ENCODE measurements around the gene PAX6.

The PAX6 gene

DNA sequence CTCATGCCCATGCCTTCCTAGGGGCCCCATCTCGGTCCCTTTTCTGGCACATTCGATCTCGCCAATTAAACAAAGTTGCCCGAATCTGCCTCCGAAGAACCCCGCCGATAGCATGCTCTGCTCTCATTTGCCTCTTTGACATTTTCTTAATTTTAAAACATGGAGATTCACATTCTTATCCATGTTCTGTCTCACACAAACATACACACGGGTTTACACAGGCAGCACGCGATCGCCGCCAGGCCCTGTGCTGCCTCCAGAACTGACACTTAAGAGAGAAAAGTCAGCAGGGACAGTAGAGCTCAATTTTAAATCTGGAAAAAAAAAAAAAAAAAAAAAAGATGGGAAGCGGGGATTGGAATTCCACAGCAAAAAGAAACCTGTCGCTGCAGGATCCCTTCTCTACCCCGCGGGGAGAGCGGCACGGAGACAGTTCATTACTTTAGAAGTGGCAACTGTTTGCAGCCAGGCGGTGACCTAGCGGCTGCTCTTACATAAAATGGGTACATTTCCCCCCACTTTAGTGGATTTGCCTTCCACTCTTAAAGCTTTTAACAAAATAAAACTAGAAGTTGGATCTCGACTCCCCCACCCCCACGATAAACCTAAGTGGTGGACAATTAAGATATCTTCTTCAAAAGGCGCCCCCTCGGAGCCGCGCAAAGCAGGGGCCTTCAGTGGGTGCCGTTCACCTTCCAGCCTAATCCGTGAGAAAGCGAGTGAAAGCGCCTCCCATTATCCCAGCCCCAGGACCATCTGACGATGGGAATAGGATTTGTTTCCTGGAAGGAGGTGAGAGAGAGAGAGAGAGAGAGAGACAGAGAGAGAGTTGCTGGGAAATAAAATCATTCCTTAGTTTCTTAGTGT is 13.7 kb downstream of the PAX6 start:
- Histone ChIP-seq H3K4me1 (peaks cover 0 to 26% (median 19%) of the 10 kb centered on the region in 4 donors), H3K9me3 (no peaks in the 10 kb centered on the region)

DNA sequence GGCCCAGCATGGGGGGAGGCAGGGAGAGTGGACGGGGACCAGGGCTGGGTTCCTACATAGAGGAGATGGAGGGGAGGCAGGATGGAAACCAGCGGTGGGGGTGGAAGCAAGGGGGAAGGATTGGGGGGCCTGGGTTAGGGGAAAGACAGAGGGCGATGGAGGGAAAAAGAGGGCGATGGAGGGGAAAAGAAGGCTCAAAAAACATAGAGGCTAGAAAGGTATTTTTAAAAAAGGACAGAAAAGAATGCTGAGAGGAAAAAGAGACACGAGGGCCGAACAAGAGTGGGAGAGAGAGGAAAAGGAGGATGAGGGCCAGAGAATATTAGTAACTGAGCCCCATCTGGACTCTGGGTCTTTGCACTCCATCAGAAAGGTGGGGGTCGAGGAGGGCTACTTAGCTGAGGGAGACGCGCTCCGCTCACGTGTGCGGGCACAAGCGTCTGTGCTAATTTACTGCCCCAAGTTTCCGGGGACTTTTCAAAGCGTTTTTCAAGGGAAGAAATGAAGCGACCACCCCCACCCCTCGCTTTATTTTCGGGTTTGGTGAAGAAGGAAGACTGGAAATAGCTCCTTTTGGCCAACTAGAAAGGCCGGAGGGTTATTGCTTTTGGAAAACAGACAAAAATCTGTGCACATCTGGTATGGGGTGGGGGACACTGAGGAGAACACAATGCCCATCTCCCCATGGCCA is 14.5 kb downstream of the PAX6 start:
- no peak for TF ChIP-seq CTCF (IDR thresholded peaks at IDR 0.05)
- Histone ChIP-seq H3K27me3 (peaks cover 8 to 49% of the 10 kb centered on the region in 2 donors), H3K27ac (no peak overlapping the region), H3K4me3 (no peak overlapping the region), H3K4me1 (peaks cover 0 to 26% (median 19%) of the 10 kb centered on the region in 4 donors), H3K36me3 (no peaks in the 10 kb centered on the region), H3K9me3 (no peaks in the 10 kb centered on the region)
- DNase-seq, result no peak
- intact Hi-C loops (cut with DNase I; ENCODE audit: low total_unique reads), result no loop called here

More for the DNA sequence above, 13.7 kb downstream of the PAX6 start:
- Histone ChIP-seq H3K4me3 (no peak overlapping the region), H3K27me3 (peaks cover 8 to 57% of the 10 kb centered on the region in 2 donors), H3K36me3 (no peaks in the 10 kb centered on the region), H3K27ac (no peak overlapping the region)
- intact Hi-C loops (cut with DNase I; ENCODE audit: low total_unique reads), result no loop called here
- no peak for TF ChIP-seq CTCF (IDR thresholded peaks at IDR 0.05)
- DNase-seq, result no peak

DNA sequence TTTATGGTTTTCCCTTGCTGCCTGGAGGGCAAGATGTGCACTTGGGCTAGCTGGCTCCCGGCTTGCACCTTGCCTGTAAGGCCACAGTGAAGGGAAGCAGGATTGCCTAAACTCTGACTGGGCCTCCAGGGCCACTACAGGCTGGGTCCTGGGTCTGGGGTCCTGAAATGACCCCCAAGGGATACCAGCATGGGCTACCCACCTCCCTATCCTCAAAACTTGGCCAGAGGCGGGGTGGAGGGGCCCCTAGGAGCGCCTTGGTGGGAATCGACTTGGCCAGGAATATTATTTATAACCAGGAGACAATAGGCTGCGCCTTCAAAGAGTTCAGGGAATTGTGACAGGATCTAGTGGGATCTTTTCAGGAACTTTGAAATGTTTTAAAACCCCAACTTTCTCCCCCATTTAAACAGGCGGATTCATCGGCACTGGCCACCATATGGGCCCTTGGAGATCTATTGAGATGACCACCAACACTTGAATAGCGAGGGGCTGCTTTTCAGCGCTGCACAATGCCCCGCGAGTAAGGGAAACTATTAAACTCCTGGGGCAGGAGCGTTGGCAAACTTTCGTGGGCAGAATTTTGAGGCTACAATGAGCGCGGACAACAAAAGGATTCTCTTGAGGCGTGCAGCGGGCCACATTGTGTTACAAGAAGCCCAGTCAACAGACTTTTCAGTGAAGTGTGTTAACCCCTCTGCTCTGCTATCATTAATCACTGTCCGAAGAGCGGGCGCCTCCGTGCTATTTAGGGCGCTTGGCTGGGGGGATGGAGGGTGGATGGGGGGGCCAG is 15.2 kb downstream of the PAX6 start:
- no peak for TF ChIP-seq CTCF (IDR thresholded peaks at IDR 0.05)
- Histone ChIP-seq H3K4me1 (peaks cover 0 to 26% (median 19%) of the 10 kb centered on the region in 4 donors), H3K36me3 (no peaks in the 10 kb centered on the region), H3K27me3 (peaks cover 8 to 41% of the 10 kb centered on the region in 2 donors), H3K4me3 (no peak overlapping the region), H3K9me3 (no peaks in the 10 kb centered on the region), H3K27ac (no peak overlapping the region)
- intact Hi-C loops (cut with DNase I; ENCODE audit: low total_unique reads), result no loop called here
- no peak for DNase-seq

GRCh38 chr11:31794548-31794947 is 16.6 kb downstream of the PAX6 start:
- Histone ChIP-seq H3K9me3 (no peaks in the 10 kb centered on the region), H3K36me3 (no peaks in the 10 kb centered on the region), H3K27ac (no peak overlapping the region), H3K27me3 (peaks cover 8 to 28% of the 10 kb centered on the region in 2 donors), H3K4me1 (peaks cover 0 to 21% (median 15%) of the 10 kb centered on the region in 4 donors), H3K4me3 (no peak overlapping the region)
- intact Hi-C loops (cut with DNase I; ENCODE audit: low total_unique reads), result no loop called here
- no peak for DNase-seq
- no peak for TF ChIP-seq CTCF (IDR thresholded peaks at IDR 0.05)

DNA sequence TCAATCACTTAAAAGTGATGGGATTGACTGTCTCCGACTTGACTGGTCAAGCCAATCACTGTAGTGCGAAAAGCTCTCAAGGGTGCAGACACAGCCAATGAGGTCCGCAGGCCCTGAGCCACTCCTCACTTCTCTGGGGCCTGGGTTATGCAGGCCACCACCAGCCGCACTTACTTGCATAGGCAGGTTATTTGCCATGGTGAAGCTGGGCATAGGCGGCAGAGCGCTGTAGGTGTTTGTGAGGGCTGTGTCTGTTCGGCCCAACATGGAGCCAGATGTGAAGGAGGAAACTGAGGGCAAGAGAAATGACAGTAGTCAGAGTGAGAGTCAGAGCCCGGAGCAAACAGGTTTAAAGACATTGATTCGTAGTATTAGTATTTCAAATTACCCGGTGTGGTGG is 17.9 kb downstream of the PAX6 start:
- Histone ChIP-seq H3K27me3 (peaks cover under 1 to 15% of the 10 kb centered on the region in 2 donors), H3K36me3 (no peaks in the 10 kb centered on the region), H3K4me1 (peaks cover 0 to 8% (median 3%) of the 10 kb centered on the region in 4 donors), H3K4me3 (no peak overlapping the region), H3K9me3 (no peaks in the 10 kb centered on the region), H3K27ac (no peak overlapping the region)
- intact Hi-C loops (cut with DNase I; ENCODE audit: low total_unique reads), result no loop called here
- TF ChIP-seq CTCF (IDR thresholded peaks at IDR 0.05), result no peak
- DNase-seq, result no peak
